Right lobe of liver (tissue), 4 donors: Measurements from ENCODE around the gene DNAH1.

Experiments used
- POLR2A ChIP-seq: fragments of 450-650 bp; IDR thresholded peaks from one replicate; pipeline ENCODE4 v1.6.1; 2017; ENCODE audit warnings: antibody characterized with exemption, mild to moderate bottlenecking
- TF ChIP-seq, protein P1 (sequence below), 4 donors: fragments of 200-600 bp in 3 of 4; fragments of 450-650 bp in 1 of 4; IDR thresholded peaks; one replicate each; pipeline versions ENCODE4 v1.5.1 to v1.8.0; 2016 to 2022; ENCODE audit warnings: antibody characterized with exemption in 4 of 4, mild to moderate bottlenecking in 2 of 4
- donor health status: DM: no; HTN: no; CAD: no.
- donor health status: DM: no; HTN: no; CAD: no.
- donor health status: DM: no; HTN: yes; CAD: no.

DNA sequence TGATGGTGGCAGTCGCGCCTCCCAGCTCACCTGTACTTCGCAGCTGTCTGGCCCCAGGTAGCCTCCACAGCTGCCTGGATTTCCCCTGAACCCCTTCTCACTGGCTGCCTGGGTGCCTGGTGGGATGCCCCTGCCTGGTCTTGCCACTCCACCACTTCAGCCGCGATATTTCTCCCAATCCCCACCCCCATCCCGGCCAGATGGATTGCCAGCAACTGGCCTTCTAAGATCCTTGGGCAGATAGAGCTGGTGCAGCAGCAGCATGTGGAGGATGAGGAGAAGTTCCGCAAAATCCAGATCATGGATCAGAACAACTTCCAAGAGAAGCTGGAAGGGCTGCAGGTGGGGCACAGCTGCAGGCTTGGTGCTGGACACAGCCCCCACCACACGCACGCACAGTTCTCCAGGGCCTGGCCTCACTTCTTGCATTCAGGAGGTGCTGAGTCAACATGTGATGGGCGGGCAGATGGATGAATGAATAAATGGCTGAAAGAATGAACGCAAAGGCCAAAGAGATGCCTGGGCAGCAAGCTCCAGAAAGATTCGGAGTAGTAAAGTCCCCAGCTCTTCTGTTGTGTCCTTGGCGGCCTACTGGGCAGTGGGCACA, 35.7 kb downstream of the DNAH1 start:
- TF ChIP-seq POLR2A, result no peak
- TF ChIP-seq, protein P1, sequence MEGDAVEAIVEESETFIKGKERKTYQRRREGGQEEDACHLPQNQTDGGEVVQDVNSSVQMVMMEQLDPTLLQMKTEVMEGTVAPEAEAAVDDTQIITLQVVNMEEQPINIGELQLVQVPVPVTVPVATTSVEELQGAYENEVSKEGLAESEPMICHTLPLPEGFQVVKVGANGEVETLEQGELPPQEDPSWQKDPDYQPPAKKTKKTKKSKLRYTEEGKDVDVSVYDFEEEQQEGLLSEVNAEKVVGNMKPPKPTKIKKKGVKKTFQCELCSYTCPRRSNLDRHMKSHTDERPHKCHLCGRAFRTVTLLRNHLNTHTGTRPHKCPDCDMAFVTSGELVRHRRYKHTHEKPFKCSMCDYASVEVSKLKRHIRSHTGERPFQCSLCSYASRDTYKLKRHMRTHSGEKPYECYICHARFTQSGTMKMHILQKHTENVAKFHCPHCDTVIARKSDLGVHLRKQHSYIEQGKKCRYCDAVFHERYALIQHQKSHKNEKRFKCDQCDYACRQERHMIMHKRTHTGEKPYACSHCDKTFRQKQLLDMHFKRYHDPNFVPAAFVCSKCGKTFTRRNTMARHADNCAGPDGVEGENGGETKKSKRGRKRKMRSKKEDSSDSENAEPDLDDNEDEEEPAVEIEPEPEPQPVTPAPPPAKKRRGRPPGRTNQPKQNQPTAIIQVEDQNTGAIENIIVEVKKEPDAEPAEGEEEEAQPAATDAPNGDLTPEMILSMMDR (IDR thresholded peaks at IDR 0.05), result no peak
